HG03139 (cell line): ENCODE measurements around the gene HPS6.
A peak's percentile ranks its signal among the peaks of the same experiment; 100 is the strongest.
"Not testable (repeated sequence)": the region's sequence is repeated elsewhere in the genome, so short reads cannot be mapped to it uniquely, and the experiment has no call there.

Source experiments
- ATAC-seq: cut with Tn5 transposase; IDR thresholded peaks from one replicate; pipeline ENCODE4 v1.9.1; 2021; ENCODE audit not compliant: unreplicated experiment

Gene HPS6

DNA sequence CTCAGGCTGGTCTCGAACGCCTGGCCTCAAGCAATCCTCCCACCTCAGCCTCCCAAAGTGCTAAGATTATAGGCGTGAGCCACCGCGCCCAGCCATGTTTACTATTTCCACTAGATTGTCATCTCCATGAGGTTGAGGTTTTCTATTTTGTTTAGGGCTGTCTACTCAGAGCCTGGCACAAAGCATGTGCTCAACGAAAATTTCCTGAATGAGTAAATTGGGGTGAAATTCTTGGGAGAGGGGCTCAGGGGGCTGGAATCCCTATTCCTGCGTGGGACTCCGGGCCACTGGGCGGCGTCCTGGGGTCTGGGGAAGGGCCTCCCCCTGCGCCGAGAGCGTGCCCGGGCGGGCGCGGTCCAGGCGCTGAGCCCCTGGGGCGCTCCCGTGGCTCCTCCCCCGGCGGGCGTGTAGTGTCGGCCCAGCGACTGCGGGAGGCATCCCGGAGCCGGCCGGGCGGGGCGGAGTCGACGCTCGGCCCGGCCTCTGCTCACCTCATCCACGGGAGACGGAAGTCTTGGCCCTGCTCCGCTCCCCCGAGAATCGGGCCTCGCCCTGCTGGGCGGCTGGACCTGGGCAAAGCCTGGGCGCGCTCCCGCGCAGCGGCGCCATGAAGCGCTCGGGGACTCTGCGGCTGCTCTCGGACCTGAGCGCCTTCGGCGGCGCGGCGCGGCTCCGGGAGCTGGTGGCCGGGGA lies at the start of gene HPS6:
Gene HPS6, plus strand, starts transcription at position 482 of the 693 bp plus-strand sequence. Its CDS starts 126 bp downstream, at position 608.
- ATAC-seq: peak; percentile 90

DNA sequence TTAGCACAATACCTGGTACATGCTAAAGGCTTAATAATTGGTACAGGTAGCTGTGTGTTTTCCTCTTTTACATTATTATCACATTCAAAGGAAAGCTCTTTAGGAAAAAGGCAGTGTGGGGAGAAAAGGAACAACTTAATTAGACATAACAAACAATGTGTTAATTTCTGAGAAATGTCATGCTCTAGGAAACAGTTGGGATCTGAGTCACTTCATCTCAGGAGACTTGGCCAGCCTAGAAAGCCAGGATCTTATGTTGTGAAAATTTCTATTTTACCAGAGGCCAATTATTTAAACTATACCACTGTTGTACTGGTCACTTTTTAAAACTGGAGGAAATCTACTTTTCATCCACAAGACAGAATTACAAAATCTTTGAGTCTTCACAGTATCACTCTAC lies 48.7 kb upstream of the HPS6 start:
- ATAC-seq: no peak

DNA sequence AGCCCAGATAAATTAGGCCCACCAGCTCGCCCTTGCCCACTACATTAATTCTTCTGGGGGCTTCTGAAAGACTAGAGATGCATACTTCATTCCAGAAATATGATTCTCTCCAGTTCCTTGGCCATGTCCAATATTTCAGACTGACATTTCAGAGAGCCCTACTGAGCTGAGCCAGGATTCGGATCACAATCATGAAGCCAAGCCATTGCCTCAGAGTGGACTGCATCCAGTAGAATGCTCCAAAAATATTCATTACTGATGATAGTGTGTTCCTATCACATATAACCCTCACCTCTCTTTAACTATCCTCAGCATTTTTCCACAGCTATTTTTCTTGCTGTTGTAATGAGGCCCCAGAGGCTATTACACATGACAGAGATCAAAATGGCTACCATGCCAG lies 47.9 kb upstream of the HPS6 start:
- no peak for ATAC-seq

DNA sequence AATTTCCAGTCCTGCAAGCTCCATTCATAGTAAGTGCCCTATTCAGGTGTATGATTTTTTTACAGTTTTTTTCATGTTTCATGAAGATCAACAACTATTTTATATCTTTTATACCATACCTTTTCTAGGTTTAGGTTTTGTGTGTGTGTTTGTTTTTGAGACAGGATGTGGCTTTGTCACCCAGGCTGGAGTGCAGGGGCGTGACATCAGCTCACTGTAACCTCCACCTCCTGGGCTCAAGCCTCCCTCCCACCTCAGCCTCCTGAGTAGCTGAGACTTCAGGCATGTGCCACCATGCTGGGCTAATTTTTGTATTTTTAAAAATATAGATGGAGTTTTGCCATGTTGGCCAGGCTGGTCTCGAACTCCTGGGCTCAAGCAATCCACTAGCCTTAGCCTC lies 44.2 kb upstream of the HPS6 start:
- ATAC-seq: no peak

DNA sequence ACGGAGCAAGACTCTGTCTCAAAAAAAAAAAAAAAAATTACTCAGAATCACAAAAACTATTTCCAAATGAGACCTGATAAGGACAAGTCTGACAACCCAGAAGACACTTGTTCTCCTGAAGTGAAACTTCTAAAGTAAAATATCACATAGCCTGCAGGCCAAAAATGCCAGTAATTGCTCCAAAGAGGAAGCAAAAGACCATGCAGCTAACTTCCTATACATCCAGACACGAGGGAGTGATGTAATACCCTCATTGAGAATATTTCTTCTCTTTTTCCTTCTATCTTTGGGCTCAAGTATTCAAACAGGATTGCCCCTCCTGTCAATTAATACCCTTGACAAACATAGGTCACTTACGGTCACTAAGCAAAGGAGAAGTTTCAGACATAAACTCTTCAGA lies 40.4 kb upstream of the HPS6 start:
- no peak for ATAC-seq

DNA sequence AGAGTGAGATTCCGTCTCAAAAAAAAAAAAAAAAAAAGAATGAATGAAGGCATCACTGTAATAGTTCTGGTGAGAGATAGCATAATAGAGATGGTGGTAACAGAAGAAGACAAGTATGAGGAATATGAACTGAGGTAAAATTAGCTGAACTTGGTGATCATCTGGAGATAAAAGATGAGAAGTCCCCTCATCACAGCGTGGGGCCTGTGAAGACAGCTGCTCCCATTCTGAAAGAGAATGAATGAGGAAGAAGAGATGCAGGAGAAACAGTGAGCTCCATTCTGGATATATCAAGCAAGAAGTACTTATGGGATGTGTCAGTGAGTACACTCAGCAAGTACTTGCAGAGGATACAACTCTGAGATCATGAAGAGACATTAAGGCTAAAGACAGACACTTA lies 37.9 kb upstream of the HPS6 start:
- no peak for ATAC-seq

DNA sequence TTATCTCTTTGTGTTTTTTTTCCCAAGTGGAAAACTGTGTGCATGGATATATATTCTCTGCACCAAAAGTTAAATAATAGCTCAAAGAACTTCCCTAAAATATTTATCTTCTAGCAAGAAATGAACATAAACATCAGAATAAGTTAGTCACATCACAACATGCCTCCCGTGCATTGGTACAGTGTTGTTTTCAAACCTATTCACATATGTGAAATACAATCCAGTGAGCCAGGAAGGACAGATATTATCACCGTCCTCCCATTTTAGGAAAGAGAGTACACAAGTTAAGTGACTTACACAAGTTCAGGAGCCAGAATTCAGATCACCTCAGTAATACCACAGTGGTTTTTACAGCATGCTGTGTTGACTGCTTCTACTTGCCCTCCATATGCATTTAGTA lies 31.4 kb upstream of the HPS6 start:
- no peak for ATAC-seq

DNA sequence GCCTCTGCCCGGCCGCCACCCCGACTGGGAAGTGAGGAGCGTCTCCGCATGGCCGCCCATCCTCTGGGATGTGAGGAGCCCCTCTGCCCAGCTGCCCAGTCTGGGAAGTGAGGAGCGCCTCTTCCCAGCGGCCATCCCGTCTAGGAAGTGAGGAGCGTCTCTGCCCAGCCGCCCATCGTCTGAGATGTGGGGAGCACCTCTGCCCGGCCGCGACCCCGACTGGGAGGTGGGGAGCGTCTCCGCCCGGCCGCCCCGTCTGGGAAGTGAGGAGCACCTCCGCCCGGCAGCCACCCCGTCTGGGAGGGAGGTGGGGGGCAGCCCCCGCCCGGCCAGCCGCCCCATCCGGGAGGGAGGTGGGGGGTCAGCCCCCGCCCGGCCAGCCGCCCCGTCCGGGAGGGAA lies 29.3 kb upstream of the HPS6 start:
- not testable (repeated sequence) for ATAC-seq

DNA sequence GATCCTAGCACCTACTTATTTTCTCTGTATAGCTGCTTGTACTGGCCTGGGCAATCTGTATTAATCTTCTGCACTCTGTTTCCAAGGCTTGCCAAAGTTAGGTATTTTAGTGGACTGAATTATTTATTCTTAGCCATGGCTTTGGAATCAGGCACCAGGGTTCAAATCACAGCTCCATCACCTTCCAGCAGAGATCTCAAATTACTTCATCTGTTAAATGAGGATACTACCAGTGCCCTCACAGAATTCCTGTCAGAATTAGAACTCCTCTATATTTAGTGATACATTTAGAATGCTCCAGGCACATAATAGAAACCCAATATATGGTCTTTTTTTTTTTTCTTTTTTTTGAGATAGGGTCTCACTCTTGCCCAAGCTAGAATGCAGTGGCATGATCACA lies 26.7 kb upstream of the HPS6 start:
- ATAC-seq: no peak

DNA sequence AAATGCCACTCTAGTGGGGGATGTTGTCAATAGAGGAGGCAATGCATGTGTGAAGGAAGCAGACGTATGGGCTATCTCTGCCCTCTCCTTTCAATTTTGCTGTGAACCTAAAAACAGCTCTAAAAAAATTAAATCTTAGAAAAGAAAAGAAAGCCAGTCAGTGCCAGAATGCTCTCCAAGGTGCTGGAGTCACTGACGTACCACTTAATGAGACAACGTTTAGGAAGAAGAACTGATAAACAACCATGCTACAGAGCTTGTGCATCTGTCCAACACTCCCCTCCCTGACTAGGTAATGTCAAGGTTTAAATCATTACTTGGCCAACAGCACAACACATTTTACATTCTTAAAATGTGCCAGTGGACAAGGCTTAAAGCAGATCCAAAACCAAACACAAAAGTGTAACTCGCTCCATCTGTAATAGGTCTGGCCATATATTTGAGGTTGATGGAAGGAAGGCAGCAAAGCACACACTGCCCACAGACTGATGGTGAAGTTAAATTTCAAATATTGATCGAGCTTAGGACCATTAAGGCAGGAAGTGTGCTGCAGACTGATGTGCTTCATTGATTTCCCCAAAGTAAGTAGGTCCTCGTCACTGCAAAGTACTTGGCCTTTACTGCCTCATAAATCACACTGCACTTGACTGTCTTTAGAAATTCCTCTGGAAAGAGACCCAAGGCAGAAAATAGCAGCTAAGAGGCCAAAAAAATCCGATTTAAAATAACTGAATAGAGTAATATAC lies 24.7 kb upstream of the HPS6 start:
- ATAC-seq: no peak

DNA sequence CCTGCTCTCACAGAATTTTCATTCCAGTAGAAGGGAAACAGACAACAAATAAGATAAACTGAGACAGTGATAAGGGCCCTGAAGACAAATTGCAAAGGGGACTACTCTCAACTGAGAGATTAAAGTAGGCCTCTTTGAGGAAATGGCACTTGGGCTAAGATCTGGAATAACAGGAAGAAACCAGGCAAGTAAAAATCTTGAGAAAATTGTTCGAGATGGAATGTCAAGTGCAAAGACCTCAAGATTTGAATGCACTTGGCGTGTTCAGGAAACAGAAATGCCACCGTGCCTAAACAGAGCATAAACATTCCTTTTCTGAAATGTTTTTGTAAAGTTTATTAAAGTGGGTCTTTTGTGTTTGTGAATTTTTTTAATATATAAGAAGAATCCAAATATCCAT lies 19.9 kb upstream of the HPS6 start:
- ATAC-seq: no peak

DNA sequence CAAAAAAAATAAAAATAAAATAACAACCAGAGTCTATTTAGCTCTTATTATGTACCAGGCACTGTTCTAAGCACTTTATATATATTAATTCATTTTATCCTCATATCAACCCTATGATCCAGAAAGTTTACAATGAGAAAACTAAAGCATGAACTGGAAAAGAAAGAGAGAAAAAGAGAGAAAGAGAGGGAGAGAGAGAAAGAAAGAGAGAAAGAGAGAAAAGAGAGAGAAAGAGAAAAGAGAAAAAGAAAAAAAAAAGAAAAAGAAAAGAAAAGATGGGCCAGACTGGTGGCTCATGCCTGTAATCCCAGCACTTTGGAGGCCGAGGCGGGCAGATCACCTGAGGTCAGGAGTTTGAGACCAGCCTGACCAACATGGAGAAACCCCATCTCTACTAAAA lies 19.1 kb upstream of the HPS6 start:
- ATAC-seq: no peak

DNA sequence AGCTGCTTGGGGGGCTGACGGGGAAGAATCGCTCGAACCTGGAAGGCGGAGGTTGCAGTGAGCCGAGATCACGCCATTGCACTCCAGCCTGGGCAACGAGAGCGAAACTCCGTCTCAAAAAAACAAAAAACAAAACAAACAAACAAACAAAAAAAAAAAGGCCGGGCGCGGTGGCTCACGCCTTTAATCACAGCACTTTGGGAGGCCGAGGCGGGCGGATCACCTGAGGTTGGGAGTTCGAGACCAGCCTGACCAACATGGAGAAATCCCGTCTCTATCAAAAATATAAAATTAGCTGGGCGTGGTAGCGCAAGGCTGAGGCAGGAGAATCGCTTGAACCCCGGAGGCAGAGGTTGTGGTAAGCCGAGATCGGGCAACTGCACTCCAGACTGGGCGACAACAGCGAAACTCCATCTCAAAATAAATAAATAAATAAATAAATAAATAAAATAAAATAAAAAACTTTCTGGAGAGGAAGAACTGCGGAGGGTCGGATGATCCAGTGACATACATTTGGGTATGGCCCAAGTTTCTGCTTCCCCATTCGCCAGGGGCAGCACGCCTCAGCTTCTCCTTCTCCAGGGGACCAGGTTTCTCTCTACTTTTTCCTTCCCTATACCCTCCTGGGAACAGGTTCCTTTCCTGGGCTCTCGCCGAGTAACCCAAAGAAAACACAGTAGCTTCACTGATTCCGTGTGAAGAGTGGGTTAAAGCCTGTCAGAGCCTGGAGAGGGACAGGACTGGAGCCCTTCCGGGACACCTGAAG lies 10.1 kb upstream of the HPS6 start:
- not testable (repeated sequence) for ATAC-seq

DNA sequence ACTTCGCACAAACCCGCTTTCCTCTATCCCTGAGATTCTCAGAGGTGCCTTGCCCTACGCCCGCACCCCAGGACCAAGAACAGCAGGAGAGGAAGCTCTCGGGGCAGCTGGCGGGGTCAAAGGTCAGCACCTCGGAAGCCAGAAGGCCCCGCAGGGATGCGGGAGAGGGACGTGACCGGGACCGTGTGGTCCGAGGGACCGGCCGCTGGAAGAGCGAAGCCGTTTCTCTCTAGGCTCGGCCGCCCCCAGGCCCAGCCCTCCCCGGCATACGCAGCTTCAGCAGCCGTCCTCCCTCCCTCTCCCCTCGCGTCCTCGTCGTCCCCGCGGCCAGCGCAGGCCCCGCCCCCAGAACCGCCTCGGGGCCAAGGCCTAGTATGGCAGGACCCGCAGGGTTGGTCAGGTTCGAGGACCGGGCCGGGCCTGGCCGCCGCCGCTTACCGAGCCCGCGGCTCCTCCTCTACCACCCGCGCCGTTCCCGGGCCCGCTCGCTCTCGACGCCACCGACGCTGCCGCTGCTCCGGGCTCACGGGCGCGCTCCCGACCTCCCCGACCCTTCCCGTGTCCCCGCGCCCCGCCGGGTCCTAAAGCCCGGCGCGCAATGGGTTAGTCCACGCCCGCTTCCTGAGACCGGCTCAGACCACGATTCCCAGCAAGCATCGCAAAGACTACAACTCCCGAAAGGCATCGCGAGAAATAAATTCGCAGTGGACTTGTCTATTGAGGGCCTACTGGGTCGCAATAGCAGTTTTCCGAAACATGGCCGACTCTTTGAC lies 9.3 kb upstream of the HPS6 start, which contains the start of gene ARMH3:
Gene ARMH3, minus strand, starts transcription at position 527 of the 773 bp plus-strand sequence. CDS start 16,059 bp downstream, outside the sequence.
- peak; percentile 93 for ATAC-seq

DNA sequence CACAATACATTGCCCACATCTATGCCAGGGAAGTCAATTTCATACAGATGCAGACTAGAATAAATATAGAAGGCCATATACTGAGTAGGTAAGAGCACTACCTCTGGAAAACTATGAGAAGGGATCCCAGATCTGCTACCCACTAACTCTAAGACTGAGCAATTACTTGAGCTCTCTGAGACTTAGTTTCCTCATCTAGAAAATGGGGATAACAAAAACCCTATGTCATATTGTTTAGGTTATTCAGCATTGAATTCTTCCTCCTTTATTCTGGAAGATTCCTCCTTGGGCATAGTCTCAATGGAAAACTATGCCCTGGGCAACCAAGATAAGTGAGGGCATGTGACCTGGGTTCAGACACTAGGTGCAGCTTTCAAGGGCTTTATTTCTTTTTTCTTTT lies 5.2 kb upstream of the HPS6 start:
- no peak for ATAC-seq

DNA sequence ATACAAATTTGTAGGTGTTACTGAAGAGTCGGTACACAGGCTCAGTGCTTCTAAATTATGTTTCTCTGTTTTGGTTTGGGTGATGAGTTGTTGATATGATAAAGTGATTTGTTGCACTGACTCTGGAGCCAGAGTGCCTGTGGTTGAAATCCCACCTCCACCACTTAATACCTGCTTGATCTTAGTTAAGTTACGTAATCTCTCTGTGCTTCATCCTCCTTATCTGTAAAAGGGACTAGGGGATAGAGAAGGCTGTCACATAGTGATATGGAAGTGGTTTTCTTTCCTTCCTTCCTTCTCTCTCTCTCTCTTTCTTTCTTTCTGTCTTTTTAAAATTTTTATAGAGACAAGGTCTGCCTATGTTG lies 664 bp upstream of the HPS6 start:
- no peak for ATAC-seq

DNA sequence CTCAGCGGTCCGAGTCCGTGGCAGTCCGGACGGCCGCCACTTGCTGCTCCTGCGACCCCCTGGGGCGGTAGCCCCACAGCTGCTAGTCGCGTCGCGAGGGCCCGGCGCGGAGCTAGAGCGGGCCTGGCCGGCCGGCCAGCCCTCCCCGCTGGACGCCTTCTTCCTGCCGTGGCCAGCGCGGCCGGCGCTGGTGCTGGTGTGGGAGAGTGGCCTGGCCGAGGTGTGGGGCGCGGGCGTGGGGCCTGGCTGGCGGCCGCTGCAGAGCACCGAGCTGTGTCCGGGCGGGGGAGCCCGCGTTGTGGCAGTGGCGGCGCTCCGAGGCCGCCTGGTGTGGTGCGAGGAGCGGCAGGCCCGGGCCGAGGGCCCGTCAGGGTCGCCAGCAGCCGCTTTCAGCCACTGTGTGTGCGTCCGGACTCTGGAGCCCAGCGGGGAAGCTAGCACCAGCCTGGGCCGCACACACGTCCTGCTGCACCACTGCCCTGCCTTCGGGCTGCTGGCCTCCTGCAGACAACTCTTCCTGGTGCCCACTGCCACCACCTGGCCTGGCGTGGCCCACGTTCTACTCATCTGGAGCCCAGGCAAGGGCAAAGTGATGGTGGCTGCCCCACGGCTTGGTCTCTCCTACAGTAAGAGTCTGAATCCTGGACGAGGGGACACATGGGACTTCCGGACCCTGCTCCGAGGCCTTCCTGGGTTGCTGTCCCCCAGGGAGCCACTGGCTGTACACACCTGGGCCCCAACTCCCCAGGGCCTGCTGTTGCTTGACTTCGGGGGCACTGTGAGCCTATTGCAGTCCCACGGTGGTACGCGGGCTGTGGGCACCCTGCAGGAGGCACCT lies 631 bp downstream of the HPS6 start:
- ATAC-seq: peak; percentile 18

DNA sequence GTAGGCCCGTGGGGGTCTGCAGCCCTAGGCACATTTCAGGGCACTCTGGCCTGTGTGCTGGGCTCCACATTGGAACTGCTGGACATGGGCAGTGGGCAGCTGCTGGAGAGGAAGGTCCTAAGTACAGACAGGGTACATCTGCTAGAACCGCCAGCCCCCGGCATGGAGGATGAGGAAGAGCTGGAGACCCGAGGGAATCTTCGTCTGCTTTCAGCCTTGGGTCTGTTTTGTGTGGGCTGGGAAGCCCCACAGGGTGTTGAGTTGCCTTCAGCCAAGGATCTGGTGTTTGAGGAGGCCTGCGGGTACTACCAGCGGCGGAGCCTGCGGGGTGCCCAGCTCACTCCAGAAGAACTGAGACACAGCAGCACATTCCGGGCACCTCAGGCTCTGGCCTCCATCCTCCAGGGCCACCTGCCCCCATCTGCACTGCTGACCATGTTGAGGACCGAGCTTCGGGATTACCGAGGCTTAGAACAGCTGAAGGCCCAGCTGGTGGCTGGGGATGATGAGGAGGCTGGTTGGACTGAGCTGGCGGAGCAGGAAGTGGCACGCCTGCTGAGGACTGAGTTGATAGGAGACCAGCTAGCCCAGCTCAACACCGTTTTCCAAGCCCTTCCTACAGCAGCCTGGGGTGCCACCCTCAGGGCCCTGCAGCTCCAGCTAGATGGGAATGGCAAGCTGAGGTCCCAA lies 1.4 kb downstream of the HPS6 start:
- ATAC-seq: no peak

DNA sequence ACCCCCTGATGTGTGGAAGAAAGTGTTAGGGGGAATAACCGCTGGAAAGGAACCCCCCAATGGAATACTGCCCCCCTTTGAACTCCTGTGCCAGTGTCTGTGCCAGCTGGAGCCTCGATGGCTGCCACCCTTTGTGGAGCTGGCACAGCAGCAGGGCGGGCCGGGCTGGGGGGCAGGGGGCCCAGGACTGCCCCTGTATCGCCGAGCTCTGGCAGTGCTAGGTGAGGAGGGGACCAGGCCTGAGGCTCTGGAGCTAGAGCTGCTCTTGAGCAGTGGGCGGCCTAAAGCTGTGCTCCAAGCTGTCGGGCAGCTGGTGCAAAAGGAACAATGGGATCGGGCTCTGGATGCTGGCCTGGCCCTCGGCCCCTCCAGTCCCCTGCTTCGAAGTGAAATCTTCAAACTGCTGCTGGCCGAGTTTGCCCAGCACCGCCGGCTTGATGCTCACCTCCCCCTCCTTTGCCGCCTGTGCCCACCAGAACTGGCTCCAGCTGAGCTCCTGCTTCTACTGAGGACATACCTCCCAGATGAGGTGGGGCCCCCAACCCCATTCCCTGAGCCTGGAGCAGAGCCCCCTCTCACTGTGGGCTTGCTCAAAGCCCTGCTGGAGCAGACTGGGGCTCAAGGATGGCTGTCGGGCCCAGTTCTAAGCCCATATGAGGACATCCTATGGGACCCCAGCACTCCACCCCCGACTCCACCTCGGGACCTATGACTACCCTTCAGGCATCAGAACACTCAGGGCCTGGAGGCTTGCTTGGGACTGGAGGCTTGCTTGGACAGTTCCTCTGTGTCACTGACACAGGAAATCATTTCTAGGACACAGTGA lies 2.2 kb downstream of the HPS6 start:
- no peak for ATAC-seq
